HEK293T (cell line): Measurements from ENCODE around the gene COASY.

Source experiments
- ARNT ChIP-seq: fragments of 450-650 bp; IDR thresholded peaks from 2 replicates; pipeline ENCODE4 v1.6.1; 2017; ENCODE audit warnings: mild to moderate bottlenecking
- BHLHE40 ChIP-seq: fragments of 450-650 bp; IDR thresholded peaks from 2 replicates; pipeline ENCODE4 v1.6.1; 2016; ENCODE audit warnings: mild to moderate bottlenecking, moderate library complexity, borderline replicate concordance
- FOXA1 ChIP-seq: fragments of 450-650 bp; IDR thresholded peaks from 2 replicates; pipeline ENCODE4 v1.6.1; 2016; ENCODE audit warnings: mild to moderate bottlenecking
- FOXK2 ChIP-seq: fragments of 450-650 bp; IDR thresholded peaks from 2 replicates; pipeline ENCODE4 v1.6.1; 2016; ENCODE audit warnings: mild to moderate bottlenecking
- FOXM1 ChIP-seq: fragments of 450-650 bp; IDR thresholded peaks from 2 replicates; pipeline ENCODE4 v1.6.1; 2017; ENCODE audit warnings: mild to moderate bottlenecking, borderline replicate concordance
- HDGF ChIP-seq: fragments of 450-650 bp; IDR thresholded peaks from 2 replicates; pipeline ENCODE4 v1.6.1; 2017; ENCODE audit warnings: antibody characterized with exemption, borderline replicate concordance
- LEF1 ChIP-seq: fragments of 450-650 bp; IDR thresholded peaks from 2 replicates; pipeline ENCODE4 v1.6.1; 2017; ENCODE audit warnings: mild to moderate bottlenecking, borderline replicate concordance
- SP1 ChIP-seq: fragments of 450-650 bp; IDR thresholded peaks from 2 replicates; pipeline ENCODE4 v1.6.1; 2017
- SUZ12 ChIP-seq: fragments of 450-650 bp; IDR thresholded peaks from 2 replicates; pipeline ENCODE4 v1.6.1; 2016; ENCODE audit warnings: mild to moderate bottlenecking
- TARDBP ChIP-seq: fragments of 450-650 bp; IDR thresholded peaks from 2 replicates; pipeline ENCODE4 v1.6.1; 2016

DNA sequence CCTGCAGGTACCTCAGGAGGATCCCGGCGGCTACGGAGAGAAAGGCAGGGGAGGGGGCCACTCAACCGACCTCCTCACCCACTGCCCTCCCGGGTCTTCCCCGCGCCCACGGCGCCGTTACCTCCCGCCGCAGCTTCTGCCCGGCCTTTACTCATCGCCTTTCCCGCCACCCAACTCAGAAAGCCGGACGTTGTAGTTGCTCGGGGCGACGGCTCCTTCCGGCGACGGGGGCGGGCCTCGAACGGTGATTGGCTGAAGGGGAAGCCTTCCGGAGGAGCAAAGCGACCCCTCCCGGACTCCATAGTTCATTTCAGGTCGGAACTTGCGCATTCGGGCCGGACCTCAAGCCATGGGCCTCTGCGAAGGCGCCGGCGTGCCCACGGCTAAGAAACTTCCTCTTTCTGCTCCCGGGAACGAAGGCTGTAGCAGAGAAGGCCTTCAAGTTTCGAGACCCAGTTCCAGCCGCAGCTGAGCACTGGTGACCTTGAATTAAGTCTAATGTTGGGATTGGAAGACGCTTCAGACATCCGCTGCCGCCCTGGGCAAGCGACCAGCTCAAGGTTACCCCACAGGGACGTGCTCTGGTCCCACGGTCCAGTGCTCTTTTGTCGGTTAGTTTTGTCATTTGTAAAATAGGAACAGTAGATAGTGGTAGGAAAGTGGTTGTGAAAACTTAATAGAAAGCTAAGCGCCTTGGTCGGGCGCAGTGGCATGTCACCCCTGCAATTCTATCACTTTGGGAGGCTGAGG is 15.8 kb downstream of the COASY start, which contains the start of gene PSMC3IP:
- no peak for TF ChIP-seq SP1
- TF ChIP-seq BHLHE40: no peak
- TF ChIP-seq FOXM1: no peak
- no peak for TF ChIP-seq FOXA1
- no peak for TF ChIP-seq SUZ12
- TF ChIP-seq ARNT: no peak
- no peak; the same call in 1 of the 2 replicates for TF ChIP-seq LEF1
- TF ChIP-seq HDGF: no peak
- TF ChIP-seq FOXK2: no peak
- TF ChIP-seq TARDBP: no peak
